Parathyroid adenoma (tissue), 2 donors: ENCODE measurements around the gene ATAD3C.

ENCODE experiments used
- H2AFZ ChIP-seq: fragments of 300-600 bp; sonication (generic); one replicate; pipeline ENCODE4 v1.7.0; 2017; ENCODE audit warnings: antibody characterized with exemption, mild to moderate bottlenecking
- H3K27ac ChIP-seq: fragments of 300-600 bp; sonication (generic); one replicate; pipeline ENCODE4 v1.7.0; 2017
- H3K27me3 ChIP-seq: fragments of 300-600 bp; sonication (generic); one replicate; pipeline ENCODE4 v1.7.0; 2017; ENCODE audit warnings: low read length; ENCODE audit not compliant: control insufficient read depth, insufficient read depth
- H3K36me3 ChIP-seq: fragments of 300-600 bp; sonication (generic); one replicate; pipeline ENCODE4 v1.7.0; 2017; ENCODE audit warnings: low read length; ENCODE audit not compliant: control insufficient read depth, insufficient read depth
- H3K4me1 ChIP-seq: fragments of 300-600 bp; sonication (generic); one replicate; pipeline ENCODE4 v1.7.0; 2017; ENCODE audit warnings: control low read depth
- H3K4me2 ChIP-seq: fragments of 300-600 bp; sonication (generic); one replicate; pipeline ENCODE4 v1.7.0; 2017; ENCODE audit warnings: low read length
- H3K4me3 ChIP-seq: fragments of 300-600 bp; sonication (generic); one replicate; pipeline ENCODE4 v1.7.0; 2017; ENCODE audit warnings: low read depth, low read length
- H3K79me2 ChIP-seq: fragments of 300-600 bp; sonication (generic); one replicate; pipeline ENCODE4 v1.7.0; 2017; ENCODE audit warnings: control low read depth
- H3K9ac ChIP-seq: fragments of 300-600 bp; sonication (generic); one replicate; pipeline ENCODE4 v1.7.0; 2017; ENCODE audit warnings: mild to moderate bottlenecking
- H3K9me3 ChIP-seq: fragments of 300-600 bp; sonication (generic); one replicate; pipeline ENCODE4 v1.7.0; 2017; ENCODE audit warnings: low read length; ENCODE audit not compliant: control insufficient read depth
- TF ChIP-seq, protein P1 (sequence below): fragments of 300-600 bp; sonication (generic); IDR thresholded peaks from one replicate; pipeline ENCODE4 v1.7.0; 2017; ENCODE audit warnings: antibody characterized with exemption, mild to moderate bottlenecking
- donor health status: primary hyperparathyroidism.

The ATAD3C gene

GRCh38 chr1:1435106-1435903 is 14.2 kb upstream of the ATAD3C start, which contains the start of gene VWA1:
VWA1 (plus strand) TSS chr1:1435690; CDS start chr1:1435749, 59 bp downstream.
- no peak within 1 kb of the TSS for H2AFZ ChIP-seq
- no peaks in the 10 kb centered on the region for H3K9me3 ChIP-seq

GRCh38 chr1:1435911-1436629 is 13.4 kb upstream of the ATAD3C start:
- no peaks in the 10 kb centered on the region for H3K4me1 ChIP-seq
- TF ChIP-seq, protein P1, sequence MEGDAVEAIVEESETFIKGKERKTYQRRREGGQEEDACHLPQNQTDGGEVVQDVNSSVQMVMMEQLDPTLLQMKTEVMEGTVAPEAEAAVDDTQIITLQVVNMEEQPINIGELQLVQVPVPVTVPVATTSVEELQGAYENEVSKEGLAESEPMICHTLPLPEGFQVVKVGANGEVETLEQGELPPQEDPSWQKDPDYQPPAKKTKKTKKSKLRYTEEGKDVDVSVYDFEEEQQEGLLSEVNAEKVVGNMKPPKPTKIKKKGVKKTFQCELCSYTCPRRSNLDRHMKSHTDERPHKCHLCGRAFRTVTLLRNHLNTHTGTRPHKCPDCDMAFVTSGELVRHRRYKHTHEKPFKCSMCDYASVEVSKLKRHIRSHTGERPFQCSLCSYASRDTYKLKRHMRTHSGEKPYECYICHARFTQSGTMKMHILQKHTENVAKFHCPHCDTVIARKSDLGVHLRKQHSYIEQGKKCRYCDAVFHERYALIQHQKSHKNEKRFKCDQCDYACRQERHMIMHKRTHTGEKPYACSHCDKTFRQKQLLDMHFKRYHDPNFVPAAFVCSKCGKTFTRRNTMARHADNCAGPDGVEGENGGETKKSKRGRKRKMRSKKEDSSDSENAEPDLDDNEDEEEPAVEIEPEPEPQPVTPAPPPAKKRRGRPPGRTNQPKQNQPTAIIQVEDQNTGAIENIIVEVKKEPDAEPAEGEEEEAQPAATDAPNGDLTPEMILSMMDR, result no peak

More at GRCh38 chr1:1435106-1435903, 14.2 kb upstream of the ATAD3C start, which contains the start of gene VWA1:
- no peaks in the 10 kb centered on the region for H3K4me1 ChIP-seq
- no peaks in the 10 kb centered on the region for H3K79me2 ChIP-seq
- peak within 1 kb of the TSS; percentile 63 for H3K4me2 ChIP-seq
- H3K27ac ChIP-seq, result peak within 1 kb of the TSS; percentile 67
- no peak within 1 kb of the TSS for H3K9ac ChIP-seq
- TF ChIP-seq, protein P1, result no peak
- H3K36me3 ChIP-seq, result no peaks in the 10 kb centered on the region
- H3K27me3 ChIP-seq, result no peaks in the 10 kb centered on the region
- peak within 1 kb of the TSS; percentile 12 for H3K4me3 ChIP-seq

GRCh38 chr1:1436630-1437032 is 12.9 kb upstream of the ATAD3C start:
- no peak overlapping the region for H2AFZ ChIP-seq
- H3K9ac ChIP-seq, result no peak overlapping the region
- H3K27ac ChIP-seq, result no peak overlapping the region
- no peaks in the 10 kb centered on the region for H3K4me1 ChIP-seq
- TF ChIP-seq, protein P1, result no peak
- no peaks in the 10 kb centered on the region for H3K27me3 ChIP-seq
- no peak overlapping the region for H3K4me2 ChIP-seq
- H3K4me3 ChIP-seq, result peak overlapping the region; percentile 12
- no peaks in the 10 kb centered on the region for H3K79me2 ChIP-seq
- no peaks in the 10 kb centered on the region for H3K36me3 ChIP-seq
- no peaks in the 10 kb centered on the region for H3K9me3 ChIP-seq

More at GRCh38 chr1:1435911-1436629, 13.4 kb upstream of the ATAD3C start:
- Histone ChIP-seq H3K27me3 (no peaks in the 10 kb centered on the region), H3K36me3 (no peaks in the 10 kb centered on the region), H3K4me2 (no peak overlapping the region), H3K79me2 (no peaks in the 10 kb centered on the region), H3K27ac (no peak overlapping the region), H2AFZ (no peak overlapping the region), H3K4me3 (peak overlapping the region; percentile 12), H3K9ac (no peak overlapping the region), H3K9me3 (no peaks in the 10 kb centered on the region)

DNA sequence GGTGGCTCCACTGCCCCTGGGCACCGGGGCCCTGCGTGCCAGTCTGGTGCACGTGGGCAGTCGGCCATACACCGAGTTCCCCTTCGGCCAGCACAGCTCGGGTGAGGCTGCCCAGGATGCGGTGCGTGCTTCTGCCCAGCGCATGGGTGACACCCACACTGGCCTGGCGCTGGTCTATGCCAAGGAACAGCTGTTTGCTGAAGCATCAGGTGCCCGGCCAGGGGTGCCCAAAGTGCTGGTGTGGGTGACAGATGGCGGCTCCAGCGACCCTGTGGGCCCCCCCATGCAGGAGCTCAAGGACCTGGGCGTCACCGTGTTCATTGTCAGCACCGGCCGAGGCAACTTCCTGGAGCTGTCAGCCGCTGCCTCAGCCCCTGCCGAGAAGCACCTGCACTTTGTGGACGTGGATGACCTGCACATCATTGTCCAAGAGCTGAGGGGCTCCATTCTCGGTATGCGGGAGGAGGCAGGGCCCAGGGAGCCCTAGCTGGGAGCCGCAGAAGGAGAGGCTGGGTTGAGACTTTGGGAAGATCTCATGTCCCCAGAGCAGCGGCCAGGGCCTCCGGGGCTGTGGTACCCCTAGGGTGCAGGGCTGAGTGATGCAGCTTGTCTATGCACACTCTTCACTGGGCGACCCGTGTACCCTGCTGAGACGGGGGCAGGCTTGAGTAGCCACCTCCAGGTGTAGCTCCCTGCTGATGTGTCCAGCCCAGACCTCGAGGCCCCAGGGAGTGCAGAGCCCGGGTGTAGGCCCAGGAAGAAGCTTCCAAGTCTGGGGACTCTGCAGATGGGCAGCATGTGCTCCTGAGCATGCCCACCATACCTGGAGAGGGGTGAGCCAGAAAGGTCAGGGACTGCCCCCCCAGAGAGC is 12.2 kb upstream of the ATAD3C start:
- TF ChIP-seq, protein P1, result no peak
- H3K9me3 ChIP-seq, result no peaks in the 10 kb centered on the region
- H3K9ac ChIP-seq, result no peak overlapping the region
- H3K4me2 ChIP-seq, result no peak overlapping the region
- no peak overlapping the region for H3K4me3 ChIP-seq
- H3K27ac ChIP-seq, result no peak overlapping the region
- no peaks in the 10 kb centered on the region for H3K79me2 ChIP-seq
- no peaks in the 10 kb centered on the region for H3K4me1 ChIP-seq
- no peaks in the 10 kb centered on the region for H3K27me3 ChIP-seq
- H3K36me3 ChIP-seq, result no peaks in the 10 kb centered on the region
- H2AFZ ChIP-seq, result no peak overlapping the region
